Panc1 (cell line): ENCODE measurements around the gene PCDHB13. TPM values are rescaled to one million over a fixed set of nuclear protein-coding genes. Genes with fewer than 3 reads are reported as not detected.
"Not testable (repeated sequence)": the region's sequence is repeated elsewhere in the genome, so short reads cannot be mapped to it uniquely, and the experiment has no call there.

Experiments used
- ATAC-seq: fragments of 200-7000 bp; cut with Tn5 transposase; 2 replicates; pipeline ENCODE4 v1.9.1; 2020; ENCODE audit warnings: mild to moderate bottlenecking, moderate library complexity
- BruUV-seq: library from RNA; stranded (reverse); fragments of 400-500 nt; replicated peaks from 2 replicates; lab custom pipeline; 2021; lab: Mats Ljungman, UMichigan
- CTCF ChIA-PET: fragments of 300-600 bp; sonication (Branson Sonifier 250); formaldehyde crosslinking; loops from one replicate; lab custom pipeline; 2022; ENCODE audit warnings: antibody characterized with exemption; lab: Charles Lee
- POLR2A ChIA-PET: fragments of 300-600 bp; sonication (Branson Sonifier 250); formaldehyde crosslinking; loops from one replicate; lab custom pipeline; 2022; ENCODE audit warnings: antibody characterized with exemption; lab: Charles Lee
- DNase-seq: peaks from one replicate; pipeline ENCODE4 v3.0.0-alpha.2; 2010; ENCODE audit warnings: low read depth, low spot score
- H3K27ac ChIP-seq: 2 replicates; pipeline ENCODE4 v1.5.1; 2011; ENCODE audit warnings: mild to moderate bottlenecking, low read length, inconsistent platforms
- H3K27me3 ChIP-seq: fragments of 200-500 bp; sonication (Bioruptor generic); 2 replicates; pipeline ENCODE4 v1.6.0; 2014; ENCODE audit warnings: low read length, inconsistent platforms; ENCODE audit not compliant: control insufficient read depth, insufficient read depth
- H3K36me3 ChIP-seq: fragments of 200-500 bp; sonication (Bioruptor generic); 2 replicates; pipeline ENCODE4 v1.5.1; 2014; ENCODE audit warnings: inconsistent platforms, mild to moderate bottlenecking, low read length, moderate library complexity; ENCODE audit not compliant: control insufficient read depth, insufficient read depth
- H3K4me1 ChIP-seq: 2 replicates; pipeline ENCODE4 v1.5.1; 2011; ENCODE audit warnings: inconsistent platforms, mild to moderate bottlenecking, low read length, moderate library complexity; ENCODE audit not compliant: control insufficient read depth, insufficient read depth
- H3K4me3 ChIP-seq, 2 experiments: 2 replicates each; pipeline ENCODE4 v1.5.1; 2011 to 2012; ENCODE audit warnings: low read depth in 2 of 2, low read length in 2 of 2, mild to moderate bottlenecking in 2 of 2, inconsistent platforms in 1 of 2, moderate library complexity in 1 of 2
- H3K9me3 ChIP-seq: fragments of 200-500 bp; sonication (Bioruptor generic); 2 replicates; pipeline ENCODE4 v1.5.1; 2014; ENCODE audit warnings: low read depth, mild to moderate bottlenecking, inconsistent platforms, low read length, moderate library complexity; ENCODE audit not compliant: control insufficient read depth, insufficient read depth
- POLR2AphosphoS5 ChIP-seq: IDR thresholded peaks from 2 replicates; pipeline ENCODE4 v1.6.1; 2012; ENCODE audit warnings: mild to moderate bottlenecking, low read depth, low read length, moderate library complexity
- SIN3A ChIP-seq: IDR thresholded peaks from 2 replicates; pipeline ENCODE4 v1.6.1; 2012; ENCODE audit warnings: low read depth, mild to moderate bottlenecking, low read length, moderate library complexity, borderline replicate concordance; ENCODE audit not compliant: insufficient read depth
- TCF7L2 ChIP-seq: IDR thresholded peaks from 2 replicates; pipeline ENCODE4 v1.6.1; 2011; ENCODE audit warnings: mild to moderate bottlenecking, low read depth, low read length, inconsistent platforms
- in situ Hi-C: cut with HindIII; loops from 2 replicates; pipeline ENCODE4 v1.10.0; 2016; ENCODE audit warnings: low sequenced_read_pairs, low pct_unique_long_range_greater_than_20kb
- intact Hi-C: fragments of 100-400 bp; cut with micrococcal nuclease; formaldehyde crosslinking; loops from one replicate; pipeline ENCODE4 v1.10.0; 2022; ENCODE audit not compliant: unreplicated experiment
- total RNA-seq: library from RNA; stranded (reverse); gene quantifications from one replicate; pipeline ENCODE4 v1.2.1, GENCODE V29; 2021; ENCODE audit not compliant: unreplicated experiment
- TF ChIP-seq, protein P1 (sequence below): fragments of 450-650 bp; IDR thresholded peaks from 2 replicates; pipeline ENCODE4 v1.5.1; 2017; ENCODE audit warnings: mild to moderate bottlenecking
- TF ChIP-seq, protein P2 (sequence below), 2 experiments: IDR thresholded peaks; 2 replicates each; pipeline ENCODE4 v1.6.1; 2011 to 2012; ENCODE audit warnings: low read depth in 2 of 2, control low read depth in 1 of 2, low read length in 1 of 2, mild to moderate bottlenecking in 1 of 2, moderate library complexity in 1 of 2; ENCODE audit not compliant: insufficient read depth in 1 of 2

Gene PCDHB13
- total RNA-seq, 1 experiment from 2014 or later = 1.0 TPM

GRCh38 chr5:141194332-141194731 lies 19.4 kb upstream of the PCDHB13 start:
- CTCF ChIA-PET, intact Hi-C loops, H3K27ac ChIP-seq, ATAC-seq, H3K4me3 ChIP-seq, H3K36me3 ChIP-seq, POLR2A ChIA-PET, DNase-seq, BruUV-seq, H3K27me3 ChIP-seq, H3K4me1 ChIP-seq: not testable (repeated sequence)
- peaks cover 16% of the 10 kb centered on the region; the same call in 1 of the 2 replicates for H3K9me3 ChIP-seq
- in situ Hi-C loops = loop anchor here (25.0 kb wide), 2 partner anchors 107 to 143 kb away; partner anchors contain the start of genes PCDHB2, PCDHGA1, PCDHGA2 and PCDHGA3

DNA sequence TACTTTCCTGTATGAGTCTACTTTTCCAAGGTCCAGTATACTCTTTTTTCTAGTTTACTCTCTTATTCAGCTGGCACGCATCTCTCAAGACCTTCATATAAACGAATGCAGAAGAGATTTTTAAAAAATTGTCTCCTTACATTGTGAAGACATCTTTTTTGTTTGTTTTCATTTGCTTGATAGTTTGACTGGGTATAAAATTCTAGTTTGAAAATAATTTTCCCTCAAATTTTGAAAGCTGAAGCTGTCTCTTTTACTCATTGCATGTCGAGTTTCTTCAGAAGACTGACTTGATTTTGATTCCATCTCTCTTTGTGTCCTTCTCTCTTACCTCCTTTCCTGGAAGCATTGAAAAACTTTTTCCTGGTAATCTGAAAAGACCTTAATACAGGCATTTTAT lies 17.4 kb upstream of the PCDHB13 start:
- no peak for TF ChIP-seq TCF7L2
- TF ChIP-seq POLR2AphosphoS5 = no peak
- TF ChIP-seq, protein P1, sequence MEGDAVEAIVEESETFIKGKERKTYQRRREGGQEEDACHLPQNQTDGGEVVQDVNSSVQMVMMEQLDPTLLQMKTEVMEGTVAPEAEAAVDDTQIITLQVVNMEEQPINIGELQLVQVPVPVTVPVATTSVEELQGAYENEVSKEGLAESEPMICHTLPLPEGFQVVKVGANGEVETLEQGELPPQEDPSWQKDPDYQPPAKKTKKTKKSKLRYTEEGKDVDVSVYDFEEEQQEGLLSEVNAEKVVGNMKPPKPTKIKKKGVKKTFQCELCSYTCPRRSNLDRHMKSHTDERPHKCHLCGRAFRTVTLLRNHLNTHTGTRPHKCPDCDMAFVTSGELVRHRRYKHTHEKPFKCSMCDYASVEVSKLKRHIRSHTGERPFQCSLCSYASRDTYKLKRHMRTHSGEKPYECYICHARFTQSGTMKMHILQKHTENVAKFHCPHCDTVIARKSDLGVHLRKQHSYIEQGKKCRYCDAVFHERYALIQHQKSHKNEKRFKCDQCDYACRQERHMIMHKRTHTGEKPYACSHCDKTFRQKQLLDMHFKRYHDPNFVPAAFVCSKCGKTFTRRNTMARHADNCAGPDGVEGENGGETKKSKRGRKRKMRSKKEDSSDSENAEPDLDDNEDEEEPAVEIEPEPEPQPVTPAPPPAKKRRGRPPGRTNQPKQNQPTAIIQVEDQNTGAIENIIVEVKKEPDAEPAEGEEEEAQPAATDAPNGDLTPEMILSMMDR = no peak
- TF ChIP-seq, protein P2, sequence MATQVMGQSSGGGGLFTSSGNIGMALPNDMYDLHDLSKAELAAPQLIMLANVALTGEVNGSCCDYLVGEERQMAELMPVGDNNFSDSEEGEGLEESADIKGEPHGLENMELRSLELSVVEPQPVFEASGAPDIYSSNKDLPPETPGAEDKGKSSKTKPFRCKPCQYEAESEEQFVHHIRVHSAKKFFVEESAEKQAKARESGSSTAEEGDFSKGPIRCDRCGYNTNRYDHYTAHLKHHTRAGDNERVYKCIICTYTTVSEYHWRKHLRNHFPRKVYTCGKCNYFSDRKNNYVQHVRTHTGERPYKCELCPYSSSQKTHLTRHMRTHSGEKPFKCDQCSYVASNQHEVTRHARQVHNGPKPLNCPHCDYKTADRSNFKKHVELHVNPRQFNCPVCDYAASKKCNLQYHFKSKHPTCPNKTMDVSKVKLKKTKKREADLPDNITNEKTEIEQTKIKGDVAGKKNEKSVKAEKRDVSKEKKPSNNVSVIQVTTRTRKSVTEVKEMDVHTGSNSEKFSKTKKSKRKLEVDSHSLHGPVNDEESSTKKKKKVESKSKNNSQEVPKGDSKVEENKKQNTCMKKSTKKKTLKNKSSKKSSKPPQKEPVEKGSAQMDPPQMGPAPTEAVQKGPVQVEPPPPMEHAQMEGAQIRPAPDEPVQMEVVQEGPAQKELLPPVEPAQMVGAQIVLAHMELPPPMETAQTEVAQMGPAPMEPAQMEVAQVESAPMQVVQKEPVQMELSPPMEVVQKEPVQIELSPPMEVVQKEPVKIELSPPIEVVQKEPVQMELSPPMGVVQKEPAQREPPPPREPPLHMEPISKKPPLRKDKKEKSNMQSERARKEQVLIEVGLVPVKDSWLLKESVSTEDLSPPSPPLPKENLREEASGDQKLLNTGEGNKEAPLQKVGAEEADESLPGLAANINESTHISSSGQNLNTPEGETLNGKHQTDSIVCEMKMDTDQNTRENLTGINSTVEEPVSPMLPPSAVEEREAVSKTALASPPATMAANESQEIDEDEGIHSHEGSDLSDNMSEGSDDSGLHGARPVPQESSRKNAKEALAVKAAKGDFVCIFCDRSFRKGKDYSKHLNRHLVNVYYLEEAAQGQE (IDR thresholded peaks at IDR 0.05; ENCODE audit: insufficient read depth in 1 of 2, low read depth in 2 of 2, low read length in 1 of 2) = no peak
- no peak for TF ChIP-seq SIN3A
- BruUV-seq = no TSS peak
- H3K4me3 ChIP-seq = no peak overlapping the region
- in situ Hi-C loops = loop anchor here (25.0 kb wide), 2 partner anchors 109 to 141 kb away; partner anchors contain the start of genes PCDHB2, PCDHGA1, PCDHGA2 and PCDHGA3
- no peak for DNase-seq
- H3K9me3 ChIP-seq = peaks cover 16% of the 10 kb centered on the region; the same call in 1 of the 2 replicates
- no peak for ATAC-seq
- no peaks in the 10 kb centered on the region for H3K36me3 ChIP-seq
- H3K27me3 ChIP-seq = peaks cover 2% of the 10 kb centered on the region
- no peaks in the 10 kb centered on the region for H3K4me1 ChIP-seq
- no peak overlapping the region for H3K27ac ChIP-seq
- POLR2A ChIA-PET = interaction anchor here (0.6 kb wide), 1 partner anchor 29 kb away, joined by 3 read pairs; no protein-coding TSS in a partner anchor
- intact Hi-C loops = no loop called here
- CTCF ChIA-PET = interaction anchor here (0.5 to 0.9 kb wide), 3 partner anchors 99 to 354 kb away, joined by 3 read pairs; no protein-coding TSS in a partner anchor
